Middle frontal gyrus (tissue), 1 donor: Measurements from ENCODE around the gene ALDH16A1.
"Not testable (repeated sequence)": the region's sequence is repeated elsewhere in the genome, so short reads cannot be mapped to it uniquely, and the experiment has no call there.

ENCODE experiments used
- DNase-seq: peaks from one replicate; pipeline ENCODE4 v3.0.0-alpha.2; 2015; ENCODE audit warnings: low spot score; ENCODE audit errors: extremely low spot score

Gene ALDH16A1

DNA sequence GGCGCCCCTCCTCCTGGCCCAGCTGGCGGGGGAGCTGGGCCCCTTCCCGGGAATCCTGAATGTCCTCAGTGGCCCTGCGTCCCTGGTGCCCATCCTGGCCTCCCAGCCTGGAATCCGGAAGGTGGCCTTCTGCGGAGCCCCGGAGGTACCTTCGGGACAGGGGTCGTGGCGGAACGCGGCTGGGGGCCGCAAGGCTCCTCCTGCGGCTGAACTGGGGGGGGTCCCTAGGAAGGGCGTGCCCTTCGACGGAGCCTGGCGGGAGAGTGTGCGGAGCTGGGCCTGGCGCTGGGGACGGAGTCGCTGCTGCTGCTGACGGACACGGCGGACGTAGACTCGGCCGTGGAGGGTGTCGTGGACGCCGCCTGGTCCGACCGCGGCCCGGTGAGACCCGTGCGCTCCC lies 8.6 kb downstream of the ALDH16A1 start:
- no peak for DNase-seq

DNA sequence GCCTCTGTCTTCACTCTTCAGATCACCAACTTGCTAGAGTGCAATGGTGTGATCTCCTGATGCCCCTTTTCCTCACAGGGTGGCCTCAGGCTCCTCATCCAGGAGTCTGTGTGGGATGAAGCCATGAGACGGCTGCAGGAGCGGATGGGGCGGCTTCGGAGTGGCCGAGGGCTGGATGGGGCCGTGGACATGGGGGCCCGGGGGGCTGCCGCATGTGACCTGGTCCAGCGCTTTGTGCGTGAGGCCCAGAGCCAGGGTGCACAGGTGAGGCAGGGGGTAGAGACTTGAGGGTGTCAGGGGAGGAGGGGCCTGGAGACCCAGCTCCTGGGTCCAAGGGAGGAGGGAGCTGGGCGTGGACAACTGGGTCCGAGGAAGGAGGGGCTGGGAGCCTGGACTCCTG lies 9.5 kb downstream of the ALDH16A1 start:
- no peak for DNase-seq

DNA sequence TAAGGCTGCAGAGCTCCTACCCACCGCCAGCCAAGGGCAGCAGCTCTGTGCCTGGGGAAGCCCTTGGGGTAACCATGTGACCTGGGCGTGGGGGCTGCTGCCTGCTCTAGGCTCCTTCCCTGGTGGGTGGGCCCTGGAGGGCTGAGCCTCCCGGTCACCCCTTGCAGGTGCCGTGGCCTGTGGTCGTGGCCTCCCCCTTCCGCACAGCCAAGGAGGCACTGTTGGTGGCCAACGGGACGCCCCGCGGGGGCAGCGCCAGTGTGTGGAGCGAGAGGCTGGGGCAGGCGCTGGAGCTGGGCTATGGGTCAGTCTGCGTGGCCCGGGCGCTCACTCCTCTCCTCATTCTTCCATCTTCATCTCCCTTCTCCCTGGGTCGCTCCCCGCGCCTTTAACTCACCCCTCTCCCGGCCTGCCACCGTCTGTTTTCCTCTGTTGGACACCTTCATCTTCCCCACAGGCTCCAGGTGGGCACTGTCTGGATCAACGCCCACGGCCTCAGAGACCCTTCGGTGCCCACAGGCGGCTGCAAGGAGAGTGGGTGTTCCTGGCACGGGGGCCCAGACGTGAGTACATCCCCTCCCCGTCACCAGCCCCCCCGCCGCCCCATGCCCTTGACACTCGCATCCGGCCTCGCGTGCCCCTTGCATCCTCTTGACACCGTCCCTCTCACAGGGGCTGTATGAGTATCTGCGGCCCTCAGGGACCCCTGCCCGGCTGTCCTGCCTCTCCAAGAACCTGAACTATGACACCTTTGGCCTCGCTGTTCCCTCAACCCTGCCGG lies 11.1 kb downstream of the ALDH16A1 start:
- no peak for DNase-seq

DNA sequence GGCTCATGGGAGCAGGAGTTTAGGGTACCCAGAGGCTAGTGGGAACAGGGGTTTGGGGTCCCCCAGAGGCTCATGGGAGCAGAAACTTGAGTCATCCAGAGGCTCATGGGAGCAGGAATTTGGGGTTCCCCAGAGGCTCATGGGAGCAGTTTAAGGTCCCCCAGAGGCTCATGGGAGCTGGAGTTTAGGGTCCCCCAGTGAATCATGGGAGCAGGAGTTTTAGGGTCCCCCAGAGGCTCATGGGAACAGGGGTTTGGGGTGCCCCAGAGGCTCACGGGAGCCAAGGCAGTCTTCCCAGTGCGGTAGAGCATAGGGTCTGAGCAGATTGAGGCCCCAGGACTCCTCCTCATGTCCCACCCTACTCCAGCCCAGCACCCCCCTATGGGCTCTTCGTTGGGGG lies 12.3 kb downstream of the ALDH16A1 start:
- DNase-seq = no peak

DNA sequence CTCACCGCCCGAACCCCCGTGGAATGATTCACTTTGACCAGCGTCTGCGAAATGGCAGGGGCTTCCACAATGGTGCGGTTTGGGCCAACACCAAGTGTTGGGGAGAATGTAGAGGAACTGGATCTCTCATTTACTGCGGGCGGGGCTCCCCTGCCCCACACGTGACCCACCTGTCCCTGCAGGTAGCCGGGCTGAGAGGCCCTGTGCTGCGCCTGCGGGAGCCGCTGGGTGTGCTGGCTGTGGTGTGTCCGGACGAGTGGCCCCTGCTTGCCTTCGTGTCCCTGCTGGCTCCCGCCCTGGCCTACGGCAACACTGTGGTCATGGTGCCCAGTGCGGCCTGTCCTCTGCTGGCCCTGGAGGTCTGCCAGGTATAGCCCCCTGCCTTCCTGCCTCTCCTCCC lies 15.2 kb downstream of the ALDH16A1 start:
- no peak for DNase-seq

DNA sequence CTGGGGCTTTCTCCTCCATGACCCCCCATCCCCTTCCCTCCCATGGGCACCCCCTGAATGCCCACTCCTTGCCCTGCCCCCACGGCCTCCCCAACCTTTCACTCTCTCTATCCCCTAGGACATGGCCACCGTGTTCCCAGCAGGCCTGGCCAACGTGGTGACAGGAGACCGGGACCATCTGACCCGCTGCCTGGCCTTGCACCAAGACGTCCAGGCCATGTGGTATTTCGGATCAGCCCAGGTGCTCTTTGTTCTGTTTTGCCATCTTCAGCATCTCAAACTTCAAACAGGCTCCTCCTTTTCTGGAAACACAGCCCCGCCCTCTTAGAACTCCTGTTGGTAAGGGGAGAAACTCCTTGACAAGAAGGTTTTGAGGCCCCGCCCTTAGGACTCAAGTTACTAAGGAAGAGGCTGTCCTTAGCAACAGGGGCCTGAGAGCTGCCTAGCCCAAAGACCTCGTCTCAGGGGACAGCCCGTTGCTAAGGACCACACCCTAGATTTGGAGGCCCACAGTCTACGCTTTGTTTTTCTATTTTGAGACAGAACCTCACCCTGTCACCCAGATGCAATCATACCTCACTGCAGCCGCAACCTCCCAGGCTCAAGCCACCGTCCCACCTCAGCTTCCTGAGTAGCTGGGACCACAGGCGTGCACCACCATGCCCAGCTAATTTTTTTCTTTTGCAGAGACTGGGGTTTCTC lies 15.9 kb downstream of the ALDH16A1 start:
- no peak for DNase-seq

DNA sequence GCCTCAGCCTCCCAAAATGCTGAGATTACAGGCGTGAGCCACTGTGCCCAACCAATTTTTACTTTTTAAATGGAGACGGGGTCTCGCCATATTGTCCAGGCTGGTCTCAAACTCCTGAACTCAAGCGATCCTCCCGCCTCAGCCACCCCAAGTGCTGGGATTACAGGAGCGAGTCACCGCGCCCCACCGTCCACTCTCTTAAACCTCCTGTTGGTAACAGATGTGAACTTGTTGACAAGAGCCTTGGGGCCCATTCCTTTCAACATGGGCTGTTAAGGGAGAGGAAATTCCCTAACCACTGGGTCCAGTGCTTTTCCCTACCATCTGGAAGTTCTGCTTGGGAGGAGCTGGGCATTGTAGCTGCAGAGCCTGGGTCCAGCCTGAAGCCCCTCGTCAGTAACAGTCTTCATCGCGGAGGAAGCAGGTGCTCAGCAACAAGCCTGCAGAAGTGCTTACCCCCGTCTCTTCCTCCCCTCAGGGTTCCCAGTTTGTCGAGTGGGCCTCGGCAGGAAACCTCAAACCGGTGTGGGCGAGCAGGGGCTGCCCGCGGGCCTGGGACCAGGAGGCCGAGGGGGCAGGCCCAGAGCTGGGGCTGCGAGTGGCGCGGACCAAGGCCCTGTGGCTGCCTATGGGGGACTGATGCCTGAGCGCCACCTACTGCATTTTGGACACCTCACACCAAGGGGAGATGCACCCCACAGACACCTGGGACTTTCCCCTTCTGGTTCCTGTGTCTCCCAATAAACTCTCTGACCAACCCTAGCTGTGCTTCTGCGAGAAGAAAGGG lies 17.0 kb downstream of the ALDH16A1 start:
- DNase-seq = no peak

DNA sequence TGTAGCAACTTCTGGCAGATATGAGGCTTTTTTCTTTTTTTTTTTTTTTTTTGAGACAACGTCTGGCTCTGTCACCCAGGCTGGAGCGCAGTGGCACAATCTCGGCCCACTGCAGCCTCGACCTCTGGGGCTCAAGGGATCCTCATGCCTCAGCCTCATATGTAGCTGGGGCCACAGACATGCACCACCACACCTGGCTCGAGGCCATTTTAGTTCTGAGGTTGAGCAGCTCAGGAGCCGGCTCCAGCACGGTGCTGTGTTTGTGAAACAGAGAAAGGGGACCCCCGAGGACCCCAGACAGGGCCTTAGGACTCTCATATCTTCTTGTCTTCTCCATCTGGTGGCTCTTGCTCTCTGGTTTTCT lies 17.6 kb downstream of the ALDH16A1 start:
- no peak for DNase-seq

DNA sequence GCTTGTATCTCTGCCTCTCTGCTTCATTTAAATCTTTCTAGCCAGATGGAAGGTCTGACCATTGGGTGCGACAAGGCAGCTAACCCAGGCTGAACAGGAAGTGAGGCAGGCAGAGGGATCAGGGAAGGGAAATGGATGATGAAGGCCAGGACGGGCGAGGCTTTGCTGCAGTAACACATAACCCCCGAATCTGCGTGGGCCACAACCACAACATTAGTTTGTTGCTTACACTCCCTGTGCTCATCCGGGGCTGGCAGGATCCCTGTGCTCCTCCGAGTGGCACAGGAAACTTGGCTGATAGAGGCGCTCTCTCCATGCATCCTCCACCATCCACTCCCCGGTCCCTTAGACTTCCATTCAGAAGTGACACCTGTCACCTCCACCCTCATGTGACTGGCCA lies 19.9 kb downstream of the ALDH16A1 start:
- DNase-seq = no peak

DNA sequence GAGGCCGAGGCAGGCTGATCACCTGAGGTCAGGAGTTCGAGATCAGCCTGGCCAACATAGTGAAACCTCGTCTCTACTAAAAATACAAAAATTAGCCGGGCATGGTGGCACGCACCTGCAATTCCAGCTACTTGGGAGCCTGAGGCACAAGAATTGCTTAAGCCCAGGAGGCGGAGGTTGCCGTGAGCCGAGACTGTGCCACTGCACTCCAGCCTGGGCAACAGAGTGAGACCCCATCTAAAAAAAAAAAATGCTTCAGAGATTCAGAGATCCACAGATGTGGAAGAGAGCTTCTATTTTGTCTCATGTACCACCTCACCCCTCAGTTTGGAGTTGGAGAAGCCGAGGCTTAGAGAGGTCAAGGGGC lies 20.5 kb downstream of the ALDH16A1 start:
- DNase-seq = not testable (repeated sequence)

DNA sequence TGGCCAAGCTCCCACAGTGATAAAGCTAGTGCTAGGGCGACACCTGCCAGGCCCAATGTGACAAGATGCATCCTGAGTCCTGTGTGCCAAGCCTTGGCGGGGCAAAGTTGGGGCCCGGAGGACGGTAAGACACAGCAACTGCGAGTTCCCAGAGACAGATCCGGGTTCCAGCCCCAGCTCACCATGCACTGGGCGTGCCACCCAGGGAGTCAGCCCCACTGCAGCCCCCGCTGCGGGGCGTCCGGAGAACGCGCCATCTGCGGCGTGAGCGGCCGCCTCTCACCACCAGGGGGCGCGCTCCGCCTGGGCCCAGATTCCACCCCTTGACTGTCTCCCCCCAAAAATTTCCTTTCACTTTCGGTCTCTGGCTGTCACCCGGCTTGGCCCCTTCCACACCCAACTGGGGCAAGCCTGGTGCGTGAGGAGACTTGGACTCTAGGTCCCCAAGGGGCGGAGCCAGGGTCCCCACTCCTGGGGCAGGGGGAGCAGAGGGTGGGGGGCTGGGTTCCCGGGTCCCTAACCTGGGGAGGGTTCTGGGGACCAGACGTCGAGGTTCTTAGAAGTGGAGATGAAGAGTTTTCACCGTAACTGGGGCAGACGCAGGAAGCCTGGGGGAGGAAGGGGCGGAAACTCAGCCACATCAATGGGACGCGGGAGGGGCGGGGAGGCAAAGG lies 21.0 kb downstream of the ALDH16A1 start, which contains the start of gene FLT3LG:
Gene FLT3LG, plus strand, starts transcription at position 348 of the 674 bp plus-strand sequence. CDS start 425 bp downstream, outside the sequence.
- DNase-seq = no peak

DNA sequence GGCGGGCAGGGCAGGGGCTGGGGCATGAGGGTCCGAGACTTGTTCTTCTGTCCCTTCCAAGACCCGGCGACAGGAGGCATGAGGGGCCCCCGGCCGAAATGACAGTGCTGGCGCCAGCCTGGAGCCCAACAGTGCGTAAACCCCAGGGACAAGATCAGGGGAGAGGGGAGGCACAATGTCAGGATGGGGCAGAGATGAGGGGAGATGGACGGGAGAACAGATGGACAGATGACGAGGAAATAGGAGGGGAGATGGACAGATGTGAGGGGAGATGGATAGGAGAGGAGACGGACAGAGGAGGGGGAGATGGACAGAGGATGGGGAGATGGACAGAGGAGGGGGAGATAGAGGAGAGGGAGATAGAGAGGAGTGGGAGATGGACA lies 21.5 kb downstream of the ALDH16A1 start:
- no peak for DNase-seq

DNA sequence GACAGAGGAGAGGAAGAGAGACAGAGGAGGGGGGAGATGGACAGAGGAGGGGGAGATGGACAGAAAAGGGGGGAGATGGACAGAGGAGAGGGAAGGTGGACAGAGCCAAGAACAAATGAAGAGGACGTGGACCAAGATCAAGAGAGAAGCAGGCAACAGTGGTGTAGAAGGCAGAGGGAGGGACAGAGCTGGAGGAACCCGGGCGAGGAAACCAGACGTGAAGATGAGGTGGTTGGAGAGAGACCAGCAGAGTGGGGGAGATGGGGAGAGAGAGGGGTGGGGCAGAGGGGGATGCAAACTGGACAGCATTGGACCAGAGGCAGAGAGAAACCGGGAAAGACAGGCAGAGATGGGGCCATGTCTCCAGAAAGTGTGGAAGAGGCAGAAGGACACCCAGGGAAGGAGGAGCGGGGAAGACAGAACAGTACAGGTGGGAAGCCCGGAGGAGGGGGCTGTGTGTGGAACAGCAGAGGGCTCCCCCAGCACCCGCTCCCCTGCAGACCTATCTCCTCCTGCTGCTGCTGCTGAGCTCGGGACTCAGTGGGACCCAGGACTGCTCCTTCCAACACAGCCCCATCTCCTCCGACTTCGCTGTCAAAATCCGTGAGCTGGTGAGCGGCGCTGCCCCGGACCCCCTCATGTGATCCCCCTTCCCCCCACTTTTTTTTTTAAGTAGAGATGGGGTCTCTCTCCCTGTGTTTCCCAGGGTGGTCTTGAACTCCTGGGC lies 22.3 kb downstream of the ALDH16A1 start:
- DNase-seq = no peak

DNA sequence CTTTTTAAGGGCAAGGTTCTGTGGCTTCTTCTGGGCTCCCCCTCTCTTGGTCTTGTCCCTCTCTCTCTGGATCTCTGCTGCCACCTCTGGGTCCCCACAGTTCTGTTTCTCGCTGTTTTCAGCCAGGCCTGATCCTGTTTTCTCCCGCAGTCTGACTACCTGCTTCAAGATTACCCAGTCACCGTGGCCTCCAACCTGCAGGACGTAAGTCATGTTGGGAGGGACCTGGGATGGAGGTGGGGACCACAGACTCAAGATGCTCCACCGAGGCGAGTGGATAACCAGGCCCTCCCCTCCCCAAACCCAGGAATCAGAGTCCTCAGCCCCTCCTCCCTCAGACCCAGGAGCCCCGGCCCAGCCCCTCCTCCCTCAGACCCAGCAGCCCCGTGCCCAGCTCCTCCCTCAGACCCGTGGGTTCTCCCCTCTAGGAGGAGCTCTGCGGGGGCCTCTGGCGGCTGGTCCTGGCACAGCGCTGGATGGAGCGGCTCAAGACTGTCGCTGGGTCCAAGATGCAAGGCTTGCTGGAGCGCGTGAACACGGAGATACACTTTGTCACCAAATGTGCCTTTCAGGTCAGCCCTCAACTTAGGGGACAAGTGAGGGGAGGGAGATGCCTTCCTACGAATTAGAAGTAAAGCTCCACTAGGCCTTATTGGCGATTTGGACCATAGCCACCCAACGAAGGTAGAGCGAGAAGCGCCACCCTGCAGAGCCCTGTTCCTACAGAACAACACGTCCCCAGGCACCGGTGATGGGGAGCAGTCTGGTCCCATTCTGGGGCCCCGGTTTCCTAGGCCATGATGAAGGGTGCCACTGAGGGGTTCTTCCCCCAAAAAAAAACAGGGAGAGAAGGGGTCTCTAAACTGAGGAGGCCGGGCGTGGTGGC lies 23.2 kb downstream of the ALDH16A1 start:
- no peak for DNase-seq

DNA sequence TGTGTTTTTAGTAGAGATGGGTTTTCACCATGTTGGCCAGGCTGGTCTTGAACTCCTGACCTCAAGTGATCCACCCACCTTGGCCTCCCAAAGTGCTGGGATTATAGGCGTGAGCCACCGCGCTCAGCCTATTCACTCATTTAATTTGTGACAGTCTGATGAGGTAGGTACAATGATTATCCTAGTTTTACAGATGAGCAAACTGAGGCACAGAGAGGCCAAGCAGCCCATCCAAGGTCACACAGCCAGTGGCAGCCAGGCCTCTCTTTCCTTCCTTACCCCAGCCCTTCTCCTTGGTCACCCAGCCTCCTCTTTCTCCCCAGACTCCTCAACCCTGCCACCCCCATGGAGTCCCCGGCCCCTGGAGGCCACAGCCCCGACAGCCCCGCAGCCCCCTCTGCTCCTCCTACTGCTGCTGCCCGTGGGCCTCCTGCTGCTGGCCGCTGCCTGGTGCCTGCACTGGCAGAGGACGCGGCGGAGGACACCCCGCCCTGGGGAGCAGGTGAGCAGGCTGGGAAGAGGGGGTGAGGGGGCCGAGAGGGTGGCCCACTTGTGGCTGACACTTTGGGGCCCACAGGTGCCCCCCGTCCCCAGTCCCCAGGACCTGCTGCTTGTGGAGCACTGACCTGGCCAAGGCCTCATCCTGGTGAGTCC lies 27.1 kb downstream of the ALDH16A1 start:
- DNase-seq = no peak

DNA sequence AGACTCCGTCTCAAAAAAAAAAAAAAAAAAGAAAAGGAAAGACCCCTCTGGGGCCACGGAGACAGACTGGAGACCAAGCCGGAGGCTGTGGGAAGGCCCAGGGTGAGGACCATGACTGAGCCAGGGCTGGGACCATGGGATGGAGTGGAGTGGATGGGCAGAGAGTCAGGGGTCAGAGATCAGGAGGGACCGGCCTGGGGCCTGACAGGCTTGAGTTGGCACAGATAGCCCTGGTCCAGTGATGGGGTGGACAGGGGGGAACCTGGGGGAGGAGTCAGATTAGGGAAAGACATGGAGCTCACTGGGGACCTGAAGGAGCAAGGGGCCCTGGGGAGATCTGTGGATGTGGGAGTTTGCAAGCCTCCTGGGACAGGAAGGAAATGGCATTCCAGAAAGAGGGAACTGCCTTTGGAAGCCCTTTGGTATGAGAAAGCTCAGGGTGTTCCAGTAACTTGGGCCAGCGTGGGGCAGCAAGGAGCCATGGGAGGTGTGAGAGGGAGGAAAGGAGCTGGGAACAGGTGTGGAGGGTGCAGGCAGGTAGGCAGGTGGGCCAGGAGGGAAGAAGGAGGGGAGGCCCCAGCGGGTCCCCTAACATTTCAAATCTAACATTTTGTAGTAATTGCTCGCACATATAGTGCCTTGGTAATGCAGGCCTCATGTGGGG lies 28.1 kb downstream of the ALDH16A1 start:
- no peak for DNase-seq

DNA sequence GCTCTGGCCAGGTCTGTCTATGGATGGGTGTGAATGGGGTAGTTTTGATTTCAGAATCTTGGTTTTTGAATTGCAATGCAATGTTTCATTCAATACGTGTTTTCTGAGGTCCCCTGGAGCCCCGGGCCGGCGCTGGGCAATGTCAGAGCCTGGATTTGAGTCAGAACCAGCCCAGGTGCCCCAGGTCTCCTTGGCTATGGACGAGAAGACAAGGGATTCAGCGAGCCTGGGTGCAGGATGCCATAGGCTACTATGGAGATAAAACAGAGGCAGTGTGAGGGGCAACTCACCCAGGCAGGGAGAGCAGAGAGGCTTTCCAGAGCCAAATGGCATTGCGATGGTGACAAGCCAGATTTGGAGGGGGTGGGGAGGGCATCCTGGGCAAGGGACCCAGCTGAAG lies 33.2 kb downstream of the ALDH16A1 start:
- DNase-seq = no peak

DNA sequence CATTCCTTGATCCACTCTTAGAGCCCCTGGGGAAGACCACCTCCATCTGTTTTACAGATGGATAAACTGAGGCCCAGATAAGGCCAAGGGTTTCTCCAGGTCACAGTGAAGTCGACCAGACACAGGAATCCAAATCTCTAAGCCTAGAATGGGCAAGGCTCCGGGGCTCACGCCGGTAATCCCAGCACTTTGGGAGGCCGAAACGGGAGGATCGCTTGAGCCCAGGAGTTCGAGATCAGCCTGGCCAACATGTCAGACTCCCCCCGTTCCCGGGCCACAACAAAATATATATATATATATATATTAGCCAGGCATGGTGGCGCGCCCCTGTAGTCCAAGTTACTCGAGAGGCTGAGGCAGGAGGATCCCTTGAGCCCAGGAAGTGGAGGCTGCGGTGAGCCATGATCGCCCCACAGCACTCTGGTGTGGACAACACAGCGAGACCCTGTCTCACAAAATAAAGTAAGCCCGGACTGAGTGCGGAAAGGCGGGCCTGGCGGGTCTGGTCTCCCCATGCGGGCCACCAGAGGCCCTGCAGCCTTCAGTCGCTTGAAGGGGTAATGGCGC lies 33.8 kb downstream of the ALDH16A1 start:
- DNase-seq = no peak
